GM18861 (cell line): ENCODE measurements around the gene UPK3B.
"Not testable (repeated sequence)": the region's sequence is repeated elsewhere in the genome, so short reads cannot be mapped to it uniquely, and the experiment has no call there.

Experiments used
- ATAC-seq: cut with Tn5 transposase; IDR thresholded peaks from one replicate; pipeline ENCODE4 v1.9.1; 2021; ENCODE audit not compliant: unreplicated experiment

Gene UPK3B

GRCh38 chr7:76487969-76488368 is 22.4 kb upstream of the UPK3B start:
- ATAC-seq = not testable (repeated sequence)

- ATAC-seq = not testable (repeated sequence)
These were observed 18.2 kb upstream of the UPK3B start for GRCh38 chr7:76492139-76492538.

GRCh38 chr7:76495717-76496116 is 14.6 kb upstream of the UPK3B start:
- ATAC-seq = not testable (repeated sequence)

GRCh38 chr7:76497918-76498582 is 12.3 kb upstream of the UPK3B start:
- not testable (repeated sequence) for ATAC-seq

- not testable (repeated sequence) for ATAC-seq
These were observed 11.7 kb upstream of the UPK3B start for GRCh38 chr7:76498583-76499200.

GRCh38 chr7:76499201-76499923 is 11.0 kb upstream of the UPK3B start:
- not testable (repeated sequence) for ATAC-seq

GRCh38 chr7:76499924-76500241 is 10.5 kb upstream of the UPK3B start:
- ATAC-seq = not testable (repeated sequence)

GRCh38 chr7:76502224-76502623 is 8.1 kb upstream of the UPK3B start:
- ATAC-seq = not testable (repeated sequence)

GRCh38 chr7:76502836-76503235 is 7.5 kb upstream of the UPK3B start:
- ATAC-seq = not testable (repeated sequence)

GRCh38 chr7:76503244-76503643 is 7.1 kb upstream of the UPK3B start:
- ATAC-seq = not testable (repeated sequence)

GRCh38 chr7:76504351-76505167 is 5.8 kb upstream of the UPK3B start:
- not testable (repeated sequence) for ATAC-seq

GRCh38 chr7:76505168-76506080 is 4.9 kb upstream of the UPK3B start:
- no peak for ATAC-seq

GRCh38 chr7:76506081-76506440 is 4.3 kb upstream of the UPK3B start:
- ATAC-seq = no peak

- not testable (repeated sequence) for ATAC-seq
These were observed 3.7 kb upstream of the UPK3B start for GRCh38 chr7:76506643-76507042.

- ATAC-seq = no peak
These were observed 2.5 kb upstream of the UPK3B start for GRCh38 chr7:76507723-76508406.

- ATAC-seq = not testable (repeated sequence)
These were observed 1.0 kb downstream of the UPK3B start for GRCh38 chr7:76511200-76511910.

GRCh38 chr7:76511911-76512885 is 1.8 kb downstream of the UPK3B start:
- ATAC-seq = not testable (repeated sequence)
